D721Med (cell line): ENCODE results near the gene ZC2HC1C.
A peak's percentile ranks its signal among the peaks of the same experiment; 100 is the strongest.

Experiments used
- DNase-seq: peaks from one replicate; pipeline ENCODE4 v3.0.0; 2011; ENCODE audit warnings: low spot score; ENCODE audit not compliant: insufficient read length
- FAIRE-seq: peaks from 2 replicates; lab custom pipeline; 2011; peaks lifted over from hg19 to GRCh38; lab: Jason Lieb, UNC
- TF ChIP-seq, protein P1 (sequence below): IDR thresholded peaks from 2 replicates; pipeline ENCODE4 v1.5.1; 2012; ENCODE audit warnings: mild to moderate bottlenecking, control low read depth; ENCODE audit not compliant: insufficient read depth; ENCODE audit errors: missing control alignments

ZC2HC1C gene, protein sequence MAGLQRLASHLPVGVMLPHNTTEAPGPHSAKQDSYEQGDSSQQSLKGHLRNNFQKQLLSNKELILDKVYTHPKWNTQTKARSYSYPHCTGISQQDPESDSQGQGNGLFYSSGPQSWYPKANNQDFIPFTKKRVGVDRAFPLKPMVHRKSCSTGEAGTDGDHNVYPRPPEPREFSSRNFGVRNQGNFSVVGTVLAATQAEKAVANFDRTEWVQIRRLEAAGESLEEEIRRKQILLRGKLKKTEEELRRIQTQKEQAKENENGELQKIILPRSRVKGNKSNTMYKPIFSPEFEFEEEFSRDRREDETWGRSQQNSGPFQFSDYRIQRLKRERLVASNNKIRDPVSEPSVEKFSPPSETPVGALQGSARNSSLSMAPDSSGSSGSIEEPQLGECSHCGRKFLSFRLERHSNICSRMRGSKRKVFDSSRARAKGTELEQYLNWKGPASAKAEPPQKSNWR

GRCh38 chr14:75069121-75069810, at the start of gene ZC2HC1C:
ZC2HC1C (plus strand) TSS chr14:75069641; CDS start chr14:75070574, 933 bp downstream.
- TF ChIP-seq, protein P1, sequence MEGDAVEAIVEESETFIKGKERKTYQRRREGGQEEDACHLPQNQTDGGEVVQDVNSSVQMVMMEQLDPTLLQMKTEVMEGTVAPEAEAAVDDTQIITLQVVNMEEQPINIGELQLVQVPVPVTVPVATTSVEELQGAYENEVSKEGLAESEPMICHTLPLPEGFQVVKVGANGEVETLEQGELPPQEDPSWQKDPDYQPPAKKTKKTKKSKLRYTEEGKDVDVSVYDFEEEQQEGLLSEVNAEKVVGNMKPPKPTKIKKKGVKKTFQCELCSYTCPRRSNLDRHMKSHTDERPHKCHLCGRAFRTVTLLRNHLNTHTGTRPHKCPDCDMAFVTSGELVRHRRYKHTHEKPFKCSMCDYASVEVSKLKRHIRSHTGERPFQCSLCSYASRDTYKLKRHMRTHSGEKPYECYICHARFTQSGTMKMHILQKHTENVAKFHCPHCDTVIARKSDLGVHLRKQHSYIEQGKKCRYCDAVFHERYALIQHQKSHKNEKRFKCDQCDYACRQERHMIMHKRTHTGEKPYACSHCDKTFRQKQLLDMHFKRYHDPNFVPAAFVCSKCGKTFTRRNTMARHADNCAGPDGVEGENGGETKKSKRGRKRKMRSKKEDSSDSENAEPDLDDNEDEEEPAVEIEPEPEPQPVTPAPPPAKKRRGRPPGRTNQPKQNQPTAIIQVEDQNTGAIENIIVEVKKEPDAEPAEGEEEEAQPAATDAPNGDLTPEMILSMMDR = no peak
- DNase-seq = peak; percentile 27
- no peak for FAIRE-seq

DNA sequence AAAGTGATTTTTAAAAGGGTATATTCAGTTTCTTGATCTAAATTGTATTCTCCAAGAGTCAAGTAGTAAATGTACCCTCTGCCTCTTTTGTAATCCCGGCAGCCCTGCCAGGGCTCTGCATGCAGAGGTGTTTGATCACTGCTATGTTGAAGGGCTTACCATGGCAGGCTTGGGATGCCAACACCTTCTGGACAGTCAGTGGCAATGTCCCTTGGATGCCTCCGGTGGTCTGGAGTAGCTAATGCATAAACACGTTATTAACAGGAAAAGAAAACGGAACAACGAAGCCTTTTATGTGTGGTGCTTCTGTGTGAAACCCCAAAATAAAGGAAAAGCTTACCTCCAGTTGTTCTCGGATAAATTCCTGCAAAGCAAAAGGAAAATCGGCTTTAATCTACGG, 46.8 kb upstream of the ZC2HC1C start:
- DNase-seq = no peak
- TF ChIP-seq, protein P1 = peak; percentile 21
- no peak for FAIRE-seq

- DNase-seq = no peak
- FAIRE-seq = no peak
- TF ChIP-seq, protein P1 = no peak
These were observed 46.3 kb upstream of the ZC2HC1C start for GRCh38 chr14:75023108-75023507.

DNA sequence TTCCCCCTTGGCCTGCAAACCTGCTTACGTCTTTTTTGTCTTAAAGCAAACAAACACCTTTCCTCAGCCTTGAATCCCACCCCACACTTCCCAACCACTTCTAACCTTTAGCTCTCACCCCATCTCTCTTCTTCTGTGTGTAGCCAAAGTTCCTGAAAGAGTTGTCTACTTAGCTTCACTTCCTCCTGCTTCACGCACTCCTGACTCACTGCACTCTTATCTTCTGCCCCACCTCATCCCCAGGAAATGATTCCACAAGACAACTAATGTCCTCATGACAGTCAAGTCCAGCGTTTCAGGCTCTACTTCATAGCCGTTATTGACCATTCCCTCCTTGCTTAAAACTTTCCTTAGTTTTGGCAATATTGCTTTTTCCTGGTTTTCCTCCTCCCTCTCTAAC, 44.4 kb upstream of the ZC2HC1C start:
- no peak for DNase-seq
- TF ChIP-seq, protein P1 = no peak
- no peak for FAIRE-seq

DNA sequence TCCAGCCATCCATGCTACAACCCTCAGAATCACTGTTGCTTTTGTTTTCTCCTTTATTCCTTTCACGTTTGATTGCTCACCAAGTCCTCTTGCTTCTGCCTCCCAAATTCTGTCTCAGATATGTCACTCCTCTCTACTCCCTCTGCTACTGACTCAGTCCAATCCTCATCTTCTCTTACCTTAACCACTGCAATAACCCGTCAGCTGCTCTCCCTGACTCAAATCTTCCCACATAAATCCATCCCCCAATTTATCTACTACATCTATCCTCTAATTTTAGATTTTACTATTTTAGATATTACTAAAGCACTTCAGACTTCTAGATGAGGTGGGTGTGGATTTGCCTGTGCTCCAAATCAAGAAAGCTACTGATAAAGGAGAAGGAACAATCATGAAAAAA, 43.6 kb upstream of the ZC2HC1C start:
- TF ChIP-seq, protein P1 = no peak
- FAIRE-seq = no peak
- DNase-seq = no peak

- TF ChIP-seq, protein P1 = no peak
- FAIRE-seq (no peak), DNase-seq (no peak)
These were observed 39.3 kb upstream of the ZC2HC1C start for GRCh38 chr14:75030147-75030546.
